Measurements from ENCODE around the gene NUDT22. TPM values are rescaled to one million over a fixed set of nuclear protein-coding genes. Genes with fewer than 3 reads are reported as not detected.
A peak's percentile ranks its signal among the peaks of the same experiment; 100 is the strongest.

The NUDT22 gene
- total and polyA plus RNA-seq, 5 donors from 2014 or later, result 35.8 to 46.9 (median 43.1) TPM

- ATAC-seq (ENCODE audit: low read depth in 2 of 2), result no peak
- H3K9me3 Mint-ChIP-seq, result no peaks in the 10 kb centered on the region
- Histone ChIP-seq H3K36me3 (ENCODE audit: control insufficient read depth, insufficient read depth, low read length) (no peaks in the 10 kb centered on the region), H3K27ac (ENCODE audit: insufficient read depth, low read length, poor library complexity, severe bottlenecking) (peak overlapping the region; percentile 86), H3K4me3 (ENCODE audit: low read depth, low read length) (no peak overlapping the region), H3K4me1 (ENCODE audit: control insufficient read depth, insufficient read depth, low read length, poor library complexity, severe bottlenecking) (peaks cover 52% of the 10 kb centered on the region), H3K9me3 (ENCODE audit: control insufficient read depth in 2 of 2, low read length in 2 of 2) (no peaks in the 10 kb centered on the region), H3K27me3 (ENCODE audit: control insufficient read depth, insufficient read depth, low read length) (no peaks in the 10 kb centered on the region)
- H3K27me3 Mint-ChIP-seq, result no peaks in the 10 kb centered on the region
- peak overlapping the region; percentile 87 to 92 (median 88) for H3K27ac Mint-ChIP-seq
- DNase-seq, result no peak
- H3K4me3 Mint-ChIP-seq, result peak overlapping the region; percentile 89 to 95 (median 92)
- no peaks in the 10 kb centered on the region for H3K36me3 Mint-ChIP-seq
- peaks cover 0 to 63% (median 37%) of the 10 kb centered on the region in 4 donors for H3K4me1 Mint-ChIP-seq
Observed at GRCh38 chr11:64231546-64231945, 5.5 kb downstream of the NUDT22 start.

- Mint-ChIP-seq H3K9me3 (no peaks in the 10 kb centered on the region), H3K36me3 (no peaks in the 10 kb centered on the region), H3K4me3 (peak overlapping the region; percentile 89 to 95 (median 92)), H3K4me1 (peaks cover 0 to 58% (median 31%) of the 10 kb centered on the region in 4 donors), H3K27me3 (no peaks in the 10 kb centered on the region), H3K27ac (peak overlapping the region; percentile 87 to 92 (median 88))
- DNase-seq, result no peak
- Histone ChIP-seq H3K27me3 (ENCODE audit: control insufficient read depth, insufficient read depth, low read length) (no peaks in the 10 kb centered on the region), H3K27ac (ENCODE audit: insufficient read depth, low read length, poor library complexity, severe bottlenecking) (no peak overlapping the region), H3K36me3 (ENCODE audit: control insufficient read depth, insufficient read depth, low read length) (no peaks in the 10 kb centered on the region), H3K4me1 (ENCODE audit: control insufficient read depth, insufficient read depth, low read length, poor library complexity, severe bottlenecking) (peaks cover 43% of the 10 kb centered on the region), H3K4me3 (ENCODE audit: low read depth, low read length) (no peak overlapping the region), H3K9me3 (ENCODE audit: control insufficient read depth in 2 of 2, low read length in 2 of 2) (no peaks in the 10 kb centered on the region)
- ATAC-seq (ENCODE audit: low read depth in 2 of 2), result no peak
Observed at GRCh38 chr11:64232182-64232966, 6.3 kb downstream of the NUDT22 start.

- Mint-ChIP-seq H3K4me3 (peak overlapping the region; percentile 85 to 95 (median 91)), H3K4me1 (peaks cover 0 to 54% (median 28%) of the 10 kb centered on the region in 4 donors), H3K27ac (peak overlapping the region in 2 of 3 donors; percentile 71 to 88), H3K9me3 (no peaks in the 10 kb centered on the region), H3K36me3 (no peaks in the 10 kb centered on the region), H3K27me3 (no peaks in the 10 kb centered on the region)
- no peaks in the 10 kb centered on the region for H3K9me3 ChIP-seq (ENCODE audit: control insufficient read depth in 2 of 2, low read length in 2 of 2)
- H3K27me3 ChIP-seq (ENCODE audit: control insufficient read depth, insufficient read depth, low read length), result no peaks in the 10 kb centered on the region
- no peak overlapping the region for H3K27ac ChIP-seq (ENCODE audit: insufficient read depth, low read length, poor library complexity, severe bottlenecking)
- no peak for ATAC-seq (ENCODE audit: low read depth in 2 of 2)
- DNase-seq, result no peak
- peaks cover 41% of the 10 kb centered on the region for H3K4me1 ChIP-seq (ENCODE audit: control insufficient read depth, insufficient read depth, low read length, poor library complexity, severe bottlenecking)
- no peaks in the 10 kb centered on the region for H3K36me3 ChIP-seq (ENCODE audit: control insufficient read depth, insufficient read depth, low read length)
- no peak overlapping the region for H3K4me3 ChIP-seq (ENCODE audit: low read depth, low read length)
Observed at GRCh38 chr11:64232967-64233315, 6.9 kb downstream of the NUDT22 start.

GRCh38 chr11:64233913-64234586, 8.0 kb downstream of the NUDT22 start, which contains the start of gene VEGFB:
Gene VEGFB (plus strand): TSS chr11:64234584. CDS start chr11:64234834, 250 bp downstream.
- Histone ChIP-seq H3K36me3 (ENCODE audit: control insufficient read depth, insufficient read depth, low read length) (no peaks in the 10 kb centered on the region), H3K4me1 (ENCODE audit: control insufficient read depth, insufficient read depth, low read length, poor library complexity, severe bottlenecking) (peaks cover 39% of the 10 kb centered on the region), H3K9me3 (ENCODE audit: control insufficient read depth in 2 of 2, low read length in 2 of 2) (no peaks in the 10 kb centered on the region), H3K27me3 (ENCODE audit: control insufficient read depth, insufficient read depth, low read length) (no peaks in the 10 kb centered on the region), H3K27ac (ENCODE audit: insufficient read depth, low read length, poor library complexity, severe bottlenecking) (peak within 1 kb of the TSS; percentile 68), H3K4me3 (ENCODE audit: low read depth, low read length) (peak within 1 kb of the TSS; percentile 48)
- DNase-seq (peak; percentile 59 to 74 (median 66)), ATAC-seq (ENCODE audit: low read depth in 2 of 2) (peak; percentile 47 to 54)
- H3K27me3 Mint-ChIP-seq, result no peaks in the 10 kb centered on the region
- H3K27ac Mint-ChIP-seq, result peak within 1 kb of the TSS; percentile 74 to 80 (median 76)
- no peaks in the 10 kb centered on the region for H3K36me3 Mint-ChIP-seq
- H3K9me3 Mint-ChIP-seq, result no peaks in the 10 kb centered on the region
- peaks cover 0 to 47% (median 27%) of the 10 kb centered on the region in 4 donors for H3K4me1 Mint-ChIP-seq
- peak within 1 kb of the TSS; percentile 85 to 95 (median 91) for H3K4me3 Mint-ChIP-seq

- no peaks in the 10 kb centered on the region for H3K36me3 ChIP-seq (ENCODE audit: control insufficient read depth, insufficient read depth, low read length)
- peak overlapping the region; percentile 80 to 93 (median 84) for H3K4me3 Mint-ChIP-seq
- H3K4me1 Mint-ChIP-seq, result peaks cover 0 to 40% (median 22%) of the 10 kb centered on the region in 4 donors
- no peaks in the 10 kb centered on the region for H3K27me3 Mint-ChIP-seq
- H3K4me1 ChIP-seq (ENCODE audit: control insufficient read depth, insufficient read depth, low read length, poor library complexity, severe bottlenecking), result peaks cover 32% of the 10 kb centered on the region
- H3K9me3 ChIP-seq (ENCODE audit: control insufficient read depth in 2 of 2, low read length in 2 of 2), result no peaks in the 10 kb centered on the region
- no peaks in the 10 kb centered on the region for H3K36me3 Mint-ChIP-seq
- H3K27ac Mint-ChIP-seq, result peak overlapping the region; percentile 74 to 80 (median 76)
- no peaks in the 10 kb centered on the region for H3K9me3 Mint-ChIP-seq
- no peaks in the 10 kb centered on the region for H3K27me3 ChIP-seq (ENCODE audit: control insufficient read depth, insufficient read depth, low read length)
- DNase-seq (peak; percentile 55 to 60 (median 58)), ATAC-seq (ENCODE audit: low read depth in 2 of 2) (peak; percentile 54 to 63)
- peak overlapping the region; percentile 48 for H3K4me3 ChIP-seq (ENCODE audit: low read depth, low read length)
- peak overlapping the region; percentile 68 for H3K27ac ChIP-seq (ENCODE audit: insufficient read depth, low read length, poor library complexity, severe bottlenecking)
Observed at GRCh38 chr11:64234647-64235379, 8.7 kb downstream of the NUDT22 start.

GRCh38 chr11:64235437-64236161, 9.5 kb downstream of the NUDT22 start:
- H3K4me3 ChIP-seq (ENCODE audit: low read depth, low read length), result peak overlapping the region; percentile 48
- DNase-seq (no peak), ATAC-seq (ENCODE audit: low read depth in 2 of 2) (no peak)
- H3K9me3 Mint-ChIP-seq, result no peaks in the 10 kb centered on the region
- H3K36me3 ChIP-seq (ENCODE audit: control insufficient read depth, insufficient read depth, low read length), result no peaks in the 10 kb centered on the region
- H3K27ac ChIP-seq (ENCODE audit: insufficient read depth, low read length, poor library complexity, severe bottlenecking), result peak overlapping the region; percentile 68
- H3K27me3 ChIP-seq (ENCODE audit: control insufficient read depth, insufficient read depth, low read length), result no peaks in the 10 kb centered on the region
- H3K36me3 Mint-ChIP-seq, result no peaks in the 10 kb centered on the region
- no peaks in the 10 kb centered on the region for H3K9me3 ChIP-seq (ENCODE audit: control insufficient read depth in 2 of 2, low read length in 2 of 2)
- H3K4me1 ChIP-seq (ENCODE audit: control insufficient read depth, insufficient read depth, low read length, poor library complexity, severe bottlenecking), result peaks cover 32% of the 10 kb centered on the region
- peak overlapping the region; percentile 74 to 80 (median 76) for H3K27ac Mint-ChIP-seq
- H3K4me1 Mint-ChIP-seq, result peaks cover 0 to 45% (median 23%) of the 10 kb centered on the region in 4 donors
- peak overlapping the region; percentile 80 to 93 (median 84) for H3K4me3 Mint-ChIP-seq
- no peaks in the 10 kb centered on the region for H3K27me3 Mint-ChIP-seq

- Histone ChIP-seq H3K27me3 (ENCODE audit: control insufficient read depth, insufficient read depth, low read length) (no peaks in the 10 kb centered on the region), H3K27ac (ENCODE audit: insufficient read depth, low read length, poor library complexity, severe bottlenecking) (no peak overlapping the region), H3K4me3 (ENCODE audit: low read depth, low read length) (no peak overlapping the region), H3K36me3 (ENCODE audit: control insufficient read depth, insufficient read depth, low read length) (no peaks in the 10 kb centered on the region), H3K4me1 (ENCODE audit: control insufficient read depth, insufficient read depth, low read length, poor library complexity, severe bottlenecking) (peaks cover 35% of the 10 kb centered on the region), H3K9me3 (ENCODE audit: control insufficient read depth in 2 of 2, low read length in 2 of 2) (no peaks in the 10 kb centered on the region)
- ATAC-seq (ENCODE audit: low read depth in 2 of 2) (no peak), DNase-seq (no peak)
- no peaks in the 10 kb centered on the region for H3K27me3 Mint-ChIP-seq
- peak overlapping the region in 1 of 3 donors; percentile 65 for H3K27ac Mint-ChIP-seq
- H3K4me1 Mint-ChIP-seq, result peaks cover 0 to 42% (median 18%) of the 10 kb centered on the region in 4 donors
- no peaks in the 10 kb centered on the region for H3K9me3 Mint-ChIP-seq
- peak overlapping the region in 2 of 4 donors; percentile 38 to 83 for H3K4me3 Mint-ChIP-seq
- H3K36me3 Mint-ChIP-seq, result no peaks in the 10 kb centered on the region
Observed at GRCh38 chr11:64237484-64237951, 11.4 kb downstream of the NUDT22 start.
